IMR-90 (cell line): Measurements from ENCODE around the gene RASGRP3.

Experiments used
- ELK1 ChIP-seq: fragments of 150-350 bp; IDR thresholded peaks from 2 replicates; pipeline ENCODE4 v1.6.1; 2016; ENCODE audit warnings: low read depth, mild to moderate bottlenecking, low read length, moderate library complexity, borderline replicate concordance
- POLR2A ChIP-seq: IDR thresholded peaks from 2 replicates; pipeline ENCODE4 v1.6.1; 2012; ENCODE audit warnings: mild to moderate bottlenecking, low read depth, low read length
- RCOR1 ChIP-seq: IDR thresholded peaks from 2 replicates; pipeline ENCODE4 v1.6.1; 2012; ENCODE audit warnings: mild to moderate bottlenecking, low read length, improper control_type of control experiment; ENCODE audit not compliant: insufficient replicate concordance
- TF ChIP-seq, protein P1 (sequence below): conservative IDR thresholded peaks from 2 replicates; pipeline ENCODE4 v1.5.1; 2012; ENCODE audit warnings: mild to moderate bottlenecking, low read depth, low read length, improper control_type of control experiment

- TF ChIP-seq, protein P1, sequence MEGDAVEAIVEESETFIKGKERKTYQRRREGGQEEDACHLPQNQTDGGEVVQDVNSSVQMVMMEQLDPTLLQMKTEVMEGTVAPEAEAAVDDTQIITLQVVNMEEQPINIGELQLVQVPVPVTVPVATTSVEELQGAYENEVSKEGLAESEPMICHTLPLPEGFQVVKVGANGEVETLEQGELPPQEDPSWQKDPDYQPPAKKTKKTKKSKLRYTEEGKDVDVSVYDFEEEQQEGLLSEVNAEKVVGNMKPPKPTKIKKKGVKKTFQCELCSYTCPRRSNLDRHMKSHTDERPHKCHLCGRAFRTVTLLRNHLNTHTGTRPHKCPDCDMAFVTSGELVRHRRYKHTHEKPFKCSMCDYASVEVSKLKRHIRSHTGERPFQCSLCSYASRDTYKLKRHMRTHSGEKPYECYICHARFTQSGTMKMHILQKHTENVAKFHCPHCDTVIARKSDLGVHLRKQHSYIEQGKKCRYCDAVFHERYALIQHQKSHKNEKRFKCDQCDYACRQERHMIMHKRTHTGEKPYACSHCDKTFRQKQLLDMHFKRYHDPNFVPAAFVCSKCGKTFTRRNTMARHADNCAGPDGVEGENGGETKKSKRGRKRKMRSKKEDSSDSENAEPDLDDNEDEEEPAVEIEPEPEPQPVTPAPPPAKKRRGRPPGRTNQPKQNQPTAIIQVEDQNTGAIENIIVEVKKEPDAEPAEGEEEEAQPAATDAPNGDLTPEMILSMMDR = no peak
- TF ChIP-seq ELK1 (no peak), RCOR1 (peak; percentile 48), POLR2A (no peak)
Observed at GRCh38 chr2:33531549-33532059, 55.2 kb downstream of the RASGRP3 start.
